Hepatocyte (in vitro differentiated cells): ENCODE measurements around the gene SLF1. TPM values are rescaled to one million over a fixed set of nuclear protein-coding genes. Genes with fewer than 3 reads are reported as not detected.

Experiments
- DNase-seq: peaks from one replicate; pipeline ENCODE4 v3.0.0-alpha.2; 2016; ENCODE audit warnings: low spot score
- H2AFZ ChIP-seq: fragments of 200-600 bp; sonication (generic); 2 replicates; pipeline ENCODE4 v1.6.0; 2016; ENCODE audit warnings: antibody characterized with exemption, mild to moderate bottlenecking
- H3K27ac ChIP-seq: fragments of 200-600 bp; sonication (generic); 2 replicates; pipeline ENCODE4 v1.5.1; 2016; ENCODE audit warnings: mild to moderate bottlenecking
- H3K27me3 ChIP-seq: fragments of 200-600 bp; sonication (generic); 2 replicates; pipeline ENCODE4 v1.6.1; 2016
- H3K36me3 ChIP-seq: fragments of 200-600 bp; sonication (generic); replicated peaks from 2 replicates; pipeline ENCODE4 v1.5.1; 2016; ENCODE audit warnings: low read depth; ENCODE audit not compliant: insufficient read depth
- H3K4me1 ChIP-seq: fragments of 200-600 bp; sonication (generic); 2 replicates; pipeline ENCODE4 v1.5.1; 2016; ENCODE audit warnings: mild to moderate bottlenecking, moderate library complexity; ENCODE audit not compliant: insufficient read depth
- H3K4me2 ChIP-seq: fragments of 200-600 bp; sonication (generic); 2 replicates; pipeline ENCODE4 v1.6.0; 2016
- H3K4me3 ChIP-seq: fragments of 200-600 bp; sonication (generic); 2 replicates; pipeline ENCODE4 v1.5.1; 2016; ENCODE audit warnings: mild to moderate bottlenecking
- H3K79me2 ChIP-seq: fragments of 200-600 bp; sonication (generic); 2 replicates; pipeline ENCODE4 v1.6.0; 2017; ENCODE audit warnings: mild to moderate bottlenecking
- H3K9me2 ChIP-seq: fragments of 200-600 bp; sonication (generic); replicated peaks from 2 replicates; pipeline ENCODE4 v1.6.0; 2017; ENCODE audit warnings: mild to moderate bottlenecking; ENCODE audit not compliant: insufficient read depth
- H3K9me3 ChIP-seq: fragments of 200-600 bp; sonication (generic); 2 replicates; pipeline ENCODE4 v1.5.1; 2016; ENCODE audit warnings: low read depth, mild to moderate bottlenecking
- H4K20me1 ChIP-seq: fragments of 200-600 bp; sonication (generic); 2 replicates; pipeline ENCODE4 v1.6.0; 2016; ENCODE audit warnings: mild to moderate bottlenecking; ENCODE audit not compliant: insufficient read depth, poor library complexity, severe bottlenecking
- EZH2 ChIP-seq: fragments of 200-600 bp; sonication (generic); IDR thresholded peaks from 2 replicates; pipeline ENCODE4 v1.6.1; 2016; ENCODE audit warnings: antibody characterized with exemption, mild to moderate bottlenecking, borderline replicate concordance
- EZH2phosphoT487 ChIP-seq: fragments of 200-600 bp; sonication (generic); IDR thresholded peaks from one replicate; pipeline ENCODE4 v1.6.1; 2018; ENCODE audit warnings: antibody characterized with exemption, mild to moderate bottlenecking, low read depth, moderate library complexity; ENCODE audit not compliant: unreplicated experiment, severe bottlenecking
- WGBS: methylation state at CpG from one replicate; pipeline ENCODE4 v1.1.6; 2016; ENCODE audit warnings: low lambda C conversion rate; ENCODE audit errors: missing lambda C conversion rate; 5-methylcytosine and 5-hydroxymethylcytosine counted together
- polyA plus RNA-seq: library from polyadenylated mRNA; unstranded; fragments of >200 nt; fragmentation: Nextera tagmentation; extraction: Ambion mirVana; gene quantifications from 2 replicates; pipeline ENCODE4 v1.2.1, GENCODE V29; 2016
- total RNA-seq: library from RNA; depleted of rRNA; stranded (reverse); fragments of >200 nt; gene quantifications from 2 replicates; pipeline ENCODE4 v1.2.3, GENCODE V29; 2014
- TF ChIP-seq, protein P1 (sequence below): fragments of 200-600 bp; sonication (generic); IDR thresholded peaks from 2 replicates; pipeline ENCODE4 v1.5.1; 2016; ENCODE audit warnings: antibody characterized with exemption, mild to moderate bottlenecking; ENCODE audit not compliant: poor library complexity

Gene SLF1
- total and polyA plus RNA-seq, 2 experiments from 2014 or later: 3.3 to 9.0 TPM

DNA sequence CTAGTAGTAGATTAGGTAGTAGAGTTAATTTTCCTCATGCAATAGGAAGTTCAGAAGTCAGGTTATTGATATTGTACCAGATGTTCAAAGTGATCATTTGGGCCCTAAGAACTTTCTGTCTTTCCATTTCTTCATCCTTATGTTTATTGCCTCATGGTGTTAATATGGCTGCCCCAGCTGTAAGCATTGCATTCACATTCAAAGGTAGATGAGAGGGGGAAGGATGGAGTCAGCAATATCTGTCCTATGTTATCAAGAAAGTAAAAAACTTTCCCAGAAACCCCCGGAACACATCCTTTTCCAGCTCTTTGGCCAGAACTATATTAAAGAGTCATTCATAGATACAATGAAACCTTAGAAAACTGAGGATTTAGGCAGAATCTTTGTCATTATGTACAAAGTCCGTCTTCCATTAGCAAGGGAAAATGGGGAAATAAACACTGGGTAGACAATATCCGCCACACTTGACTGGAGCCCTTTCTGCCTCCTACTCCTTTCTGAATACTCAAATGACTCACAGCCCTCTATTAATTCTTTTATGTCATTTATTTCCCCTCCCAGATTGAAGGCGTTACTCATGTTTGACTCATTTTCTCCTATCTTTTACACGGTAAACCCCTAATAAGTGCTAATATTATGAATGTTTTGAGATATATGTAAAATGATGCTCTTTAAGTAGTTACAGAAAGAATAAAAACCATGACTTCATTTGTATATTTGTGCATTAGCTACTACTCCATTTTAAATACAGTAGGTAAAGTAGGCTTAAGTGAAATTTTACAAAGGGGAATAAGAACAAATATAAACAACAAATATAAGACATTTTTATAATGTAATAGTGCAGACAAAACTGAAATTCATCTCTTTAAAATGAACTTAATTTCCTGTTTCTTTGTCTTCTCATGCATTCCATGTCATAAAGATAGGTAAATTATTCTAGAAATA, 127.6 kb downstream of the SLF1 start:
- TF ChIP-seq, protein P1, sequence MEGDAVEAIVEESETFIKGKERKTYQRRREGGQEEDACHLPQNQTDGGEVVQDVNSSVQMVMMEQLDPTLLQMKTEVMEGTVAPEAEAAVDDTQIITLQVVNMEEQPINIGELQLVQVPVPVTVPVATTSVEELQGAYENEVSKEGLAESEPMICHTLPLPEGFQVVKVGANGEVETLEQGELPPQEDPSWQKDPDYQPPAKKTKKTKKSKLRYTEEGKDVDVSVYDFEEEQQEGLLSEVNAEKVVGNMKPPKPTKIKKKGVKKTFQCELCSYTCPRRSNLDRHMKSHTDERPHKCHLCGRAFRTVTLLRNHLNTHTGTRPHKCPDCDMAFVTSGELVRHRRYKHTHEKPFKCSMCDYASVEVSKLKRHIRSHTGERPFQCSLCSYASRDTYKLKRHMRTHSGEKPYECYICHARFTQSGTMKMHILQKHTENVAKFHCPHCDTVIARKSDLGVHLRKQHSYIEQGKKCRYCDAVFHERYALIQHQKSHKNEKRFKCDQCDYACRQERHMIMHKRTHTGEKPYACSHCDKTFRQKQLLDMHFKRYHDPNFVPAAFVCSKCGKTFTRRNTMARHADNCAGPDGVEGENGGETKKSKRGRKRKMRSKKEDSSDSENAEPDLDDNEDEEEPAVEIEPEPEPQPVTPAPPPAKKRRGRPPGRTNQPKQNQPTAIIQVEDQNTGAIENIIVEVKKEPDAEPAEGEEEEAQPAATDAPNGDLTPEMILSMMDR: no peak
- no peaks in the 10 kb centered on the region for H3K79me2 ChIP-seq
- no peak overlapping the region for H3K4me2 ChIP-seq
- 93% methylated on average over 5 of the region's 5 CpGs for whole genome bisulfite sequencing
- no peaks in the 10 kb centered on the region for H3K36me3 ChIP-seq
- H3K9me3 ChIP-seq: no peaks in the 10 kb centered on the region
- H3K9me2 ChIP-seq: no peaks in the 10 kb centered on the region
- H4K20me1 ChIP-seq: no peaks in the 10 kb centered on the region
- no peak for DNase-seq
- no peaks in the 10 kb centered on the region for H3K4me1 ChIP-seq
- H3K4me3 ChIP-seq: no peak overlapping the region
- H3K27ac ChIP-seq: no peak overlapping the region
- no peaks in the 10 kb centered on the region for H3K27me3 ChIP-seq
- no peak overlapping the region for H2AFZ ChIP-seq

DNA sequence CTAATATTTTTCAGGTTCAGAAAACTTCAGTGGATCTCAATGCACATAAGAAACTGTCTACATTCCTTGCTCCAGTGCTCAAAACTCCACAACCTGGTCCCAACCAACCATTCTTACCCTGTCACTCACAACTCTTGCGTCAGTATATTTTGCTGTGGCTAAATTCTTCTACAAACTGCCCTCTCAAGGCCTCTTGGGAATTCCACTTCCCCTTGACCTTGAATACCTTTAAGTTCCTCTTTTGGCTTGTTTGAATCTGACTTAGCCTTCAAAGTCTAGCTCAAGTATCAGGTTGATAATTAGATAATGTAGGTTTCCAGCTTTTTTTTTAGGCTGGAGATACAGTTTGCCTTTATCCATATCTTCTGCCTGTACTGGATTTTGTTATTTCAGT, 128.3 kb downstream of the SLF1 start:
- no peak overlapping the region for H3K27ac ChIP-seq
- H3K79me2 ChIP-seq: no peaks in the 10 kb centered on the region
- no peak overlapping the region for H3K4me3 ChIP-seq
- WGBS: 93% methylated on average over 1 of the region's 1 CpG
- DNase-seq: no peak
- no peaks in the 10 kb centered on the region for H3K9me2 ChIP-seq
- no peaks in the 10 kb centered on the region for H3K4me1 ChIP-seq
- H4K20me1 ChIP-seq: no peaks in the 10 kb centered on the region
- no peak for TF ChIP-seq EZH2phosphoT487
- TF ChIP-seq, protein P1: no peak
- no peak for TF ChIP-seq EZH2
- no peak overlapping the region for H2AFZ ChIP-seq
- H3K9me3 ChIP-seq: no peaks in the 10 kb centered on the region
- H3K27me3 ChIP-seq: no peaks in the 10 kb centered on the region
- H3K4me2 ChIP-seq: no peak overlapping the region
- H3K36me3 ChIP-seq: no peaks in the 10 kb centered on the region

Other genes with a start within 250 kb of the SLF1 start
- 4.5 and 4.9 TPM in 2 replicates for gene KIAA0825, start 65 bp upstream of the SLF1 start, total RNA-seq
- 2.1 and 2.7 TPM in 2 replicates for gene KIAA0825, start 65 bp upstream of the SLF1 start, polyA plus RNA-seq